PC-3 (cell line): ENCODE measurements around the gene CATSPERE. TPM values are rescaled to one million over a fixed set of nuclear protein-coding genes. Genes with fewer than 3 reads are reported as not detected.
A peak's percentile ranks its signal among the peaks of the same experiment; 100 is the strongest.

ENCODE experiments used
- ATAC-seq: fragments of 200-7000 bp; cut with Tn5 transposase; 2 replicates; pipeline ENCODE4 v1.9.1; 2020; ENCODE audit warnings: mild to moderate bottlenecking, moderate library complexity
- BruUV-seq: library from RNA; stranded (reverse); fragments of 400-500 nt; replicated peaks from 2 replicates; lab custom pipeline; 2021; lab: Mats Ljungman, UMichigan
- CTCF ChIA-PET: fragments of 300-600 bp; sonication (Branson Sonifier 250); formaldehyde crosslinking; loops from one replicate; lab custom pipeline; 2022; ENCODE audit warnings: antibody characterized with exemption; lab: Charles Lee
- POLR2A ChIA-PET: fragments of 300-600 bp; sonication (Branson Sonifier 250); formaldehyde crosslinking; loops from one replicate; lab custom pipeline; 2022; ENCODE audit warnings: antibody characterized with exemption; ENCODE audit not compliant: unreplicated experiment; lab: Charles Lee
- DNase-seq: peaks from one replicate; pipeline ENCODE4 v3.0.0-alpha.2; 2015
- H2AFZ ChIP-seq: fragments of 300-600 bp; sonication (generic); 2 replicates; pipeline ENCODE4 v1.6.0; 2016; ENCODE audit warnings: antibody characterized with exemption, low read length
- H3F3A ChIP-seq: fragments of 300-600 bp; sonication (generic); one replicate; pipeline ENCODE4 v1.6.0; 2017; ENCODE audit warnings: antibody characterized with exemption, low read length, control low read depth, mild to moderate bottlenecking; ENCODE audit not compliant: unreplicated experiment
- H3K27ac ChIP-seq: fragments of 300-600 bp; sonication (generic); 2 replicates; pipeline ENCODE4 v1.5.1; 2016; ENCODE audit warnings: mild to moderate bottlenecking, low read length
- H3K27me3 ChIP-seq: fragments of 300-600 bp; sonication (generic); 2 replicates; pipeline ENCODE4 v1.6.1; 2016; ENCODE audit warnings: low read length, mixed read lengths
- H3K36me3 ChIP-seq: fragments of 300-600 bp; sonication (generic); 2 replicates; pipeline ENCODE4 v1.6.1; 2016; ENCODE audit warnings: low read depth, mixed run types, low read length, mixed read lengths
- H3K4me1 ChIP-seq: fragments of 300-600 bp; sonication (generic); 2 replicates; pipeline ENCODE4 v1.5.1; 2016; ENCODE audit warnings: low read length; ENCODE audit not compliant: insufficient read depth
- H3K4me2 ChIP-seq: fragments of 300-600 bp; sonication (generic); 2 replicates; pipeline ENCODE4 v1.6.0; 2016; ENCODE audit warnings: low read length
- H3K4me3 ChIP-seq: fragments of 300-600 bp; sonication (generic); 2 replicates; pipeline ENCODE4 v1.5.1; 2016; ENCODE audit warnings: mild to moderate bottlenecking, low read length, mixed read lengths
- H3K79me2 ChIP-seq: fragments of 300-600 bp; sonication (generic); 2 replicates; pipeline ENCODE4 v1.6.1; 2017; ENCODE audit warnings: low read length, mixed read lengths
- H3K9ac ChIP-seq: fragments of 300-600 bp; sonication (generic); 2 replicates; pipeline ENCODE4 v1.6.0; 2016; ENCODE audit warnings: mild to moderate bottlenecking, low read length
- H3K9me2 ChIP-seq: fragments of 300-600 bp; sonication (generic); replicated peaks from 2 replicates; pipeline ENCODE4 v1.6.1; 2016; ENCODE audit warnings: mixed run types, low read length, mixed read lengths
- H3K9me3 ChIP-seq: fragments of 300-600 bp; sonication (generic); 2 replicates; pipeline ENCODE4 v1.6.1; 2016; ENCODE audit warnings: low read length, mixed read lengths
- H4K20me1 ChIP-seq: fragments of 300-600 bp; sonication (generic); 2 replicates; pipeline ENCODE4 v1.6.1; 2016; ENCODE audit warnings: low read length, mixed read lengths
- CTCF ChIP-seq: fragments of 300-600 bp; sonication (generic); conservative IDR thresholded peaks from 2 replicates; pipeline ENCODE4 v1.5.1; 2017; ENCODE audit warnings: antibody characterized with exemption, low read depth, mild to moderate bottlenecking, low read length
- EZH2 ChIP-seq: fragments of 300-600 bp; sonication (generic); IDR thresholded peaks from one replicate; pipeline ENCODE4 v1.6.1; 2017; ENCODE audit warnings: antibody characterized with exemption, mild to moderate bottlenecking, low read length; ENCODE audit not compliant: unreplicated experiment
- EZH2phosphoT487 ChIP-seq: fragments of 300-600 bp; sonication (generic); IDR thresholded peaks from 2 replicates; pipeline ENCODE4 v1.6.1; 2018; ENCODE audit warnings: mild to moderate bottlenecking, antibody characterized with exemption, low read length, borderline replicate concordance
- intact Hi-C: fragments of 100-400 bp; cut with micrococcal nuclease; formaldehyde crosslinking; loops from 2 replicates; pipeline ENCODE4 v1.9.0; 2023
- total RNA-seq: library from RNA; depleted of rRNA; stranded (reverse); fragments of >200 nt; gene quantifications from 2 replicates; pipeline ENCODE4 v1.2.3, GENCODE V29; 2014

Gene CATSPERE
- total RNA-seq, 1 experiment from 2014 or later, result not detected

GRCh38 chr1:244645890-244646289, 184.8 kb downstream of the CATSPERE start:
- Histone ChIP-seq H4K20me1 (no peaks in the 10 kb centered on the region), H3K27me3 (peaks cover 7% of the 10 kb centered on the region; the same call in 1 of the 2 replicates), H3K4me3 (no peak overlapping the region), H3K9ac (no peak overlapping the region), H3F3A (no peaks in the 10 kb centered on the region), H3K4me1 (no peaks in the 10 kb centered on the region), H3K4me2 (no peak overlapping the region), H2AFZ (no peak overlapping the region), H3K27ac (no peak overlapping the region), H3K36me3 (no peaks in the 10 kb centered on the region), H3K9me3 (no peaks in the 10 kb centered on the region), H3K9me2 (no peaks in the 10 kb centered on the region), H3K79me2 (no peaks in the 10 kb centered on the region)
- DNase-seq (no peak), ATAC-seq (no peak)
- ChIA-PET POLR2A (no interaction called here), CTCF (no interaction called here)
- BruUV-seq, result no TSS peak
- intact Hi-C loops, result no loop called here
- TF ChIP-seq EZH2phosphoT487 (no peak), EZH2 (no peak), CTCF (no peak)

GRCh38 chr1:244647819-244648218, 186.7 kb downstream of the CATSPERE start:
- H3K27me3 ChIP-seq, result no peaks in the 10 kb centered on the region; the same call in 1 of the 2 replicates
- no peak for ATAC-seq
- H3F3A ChIP-seq, result no peaks in the 10 kb centered on the region
- POLR2A ChIA-PET, result no interaction called here
- H3K9me2 ChIP-seq, result no peaks in the 10 kb centered on the region
- intact Hi-C loops, result no loop called here
- no peaks in the 10 kb centered on the region for H3K9me3 ChIP-seq
- CTCF ChIA-PET, result no interaction called here
- H3K79me2 ChIP-seq, result no peaks in the 10 kb centered on the region
- no peak overlapping the region for H3K4me2 ChIP-seq
- no peak for TF ChIP-seq CTCF
- no peak for TF ChIP-seq EZH2phosphoT487
- no peak for TF ChIP-seq EZH2
- no peak for DNase-seq
- H3K4me1 ChIP-seq, result peaks cover 5% of the 10 kb centered on the region; the same call in 1 of the 2 replicates
- no peak overlapping the region for H2AFZ ChIP-seq
- H3K27ac ChIP-seq, result no peak overlapping the region
- H3K36me3 ChIP-seq, result no peaks in the 10 kb centered on the region
- no peak overlapping the region for H3K9ac ChIP-seq
- BruUV-seq, result no TSS peak
- no peaks in the 10 kb centered on the region for H4K20me1 ChIP-seq
- no peak overlapping the region for H3K4me3 ChIP-seq

GRCh38 chr1:244651956-244652622, 191.0 kb downstream of the CATSPERE start:
- ATAC-seq (no peak), DNase-seq (peak; percentile 15)
- Histone ChIP-seq H2AFZ (peak overlapping the region; percentile 97), H3K36me3 (peaks cover 3% of the 10 kb centered on the region), H4K20me1 (peaks cover 24% of the 10 kb centered on the region), H3K27ac (no peak overlapping the region), H3K4me2 (peak overlapping the region; percentile 89), H3K4me3 (peak overlapping the region; percentile 91), H3K9ac (peak overlapping the region; percentile 90), H3F3A (no peaks in the 10 kb centered on the region), H3K4me1 (peaks cover 27% of the 10 kb centered on the region), H3K9me2 (no peaks in the 10 kb centered on the region), H3K27me3 (no peaks in the 10 kb centered on the region), H3K9me3 (no peaks in the 10 kb centered on the region), H3K79me2 (peaks cover 40% of the 10 kb centered on the region)
- ChIA-PET CTCF (interaction anchor here (0.6 kb wide), 1 partner anchor 485 kb away, joined by 3 read pairs; no protein-coding TSS in a partner anchor), POLR2A (interaction anchor here (0.6 kb wide), 2 partner anchors 30 to 188 kb away, joined by 3 to 5 read pairs; no protein-coding TSS in a partner anchor)
- BruUV-seq, result TSS peak; percentile 86
- intact Hi-C loops, result loop anchor here (1.0 to 10.0 kb wide), 6 partner anchors 52 to 200 kb away; partner anchors contain the start of gene COX20
- TF ChIP-seq EZH2 (no peak), EZH2phosphoT487 (no peak), CTCF (no peak)
